ENCODE data around the gene RASA3. TPM values are rescaled to one million over a fixed set of nuclear protein-coding genes. Genes with fewer than 3 reads are reported as not detected.

Gene RASA3
- total and polyA plus RNA-seq, 11 donors: 4.8 to 24.2 (median 9.7) TPM

DNA sequence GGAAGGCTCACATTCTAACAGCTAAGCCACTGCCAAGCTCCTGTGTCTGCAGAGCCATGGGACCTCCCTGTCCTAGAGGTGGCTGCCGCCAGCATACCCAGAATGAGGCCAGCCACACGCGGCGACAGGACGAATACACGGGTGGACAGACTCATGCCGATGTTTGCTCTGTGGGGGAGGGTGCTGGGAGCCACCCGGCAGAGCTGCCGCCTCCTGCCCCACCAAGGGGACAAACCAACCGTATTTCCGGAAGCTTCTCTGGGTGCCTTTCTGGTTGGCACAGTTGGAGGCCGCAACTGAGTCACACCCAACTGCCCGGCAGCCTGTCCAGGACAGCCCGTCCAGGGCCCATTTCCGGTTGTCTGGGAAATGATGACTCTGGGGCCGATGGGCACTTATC, 178.9 kb downstream of the RASA3 start:
- 70 to 94% (median 89%) methylated on average over 6 to 16 of the region's 16 CpGs for WGBS, 4 donors
- H3K27ac ChIP-seq: no peak overlapping the region
- no peak for ATAC-seq
- TF ChIP-seq, protein P1, sequence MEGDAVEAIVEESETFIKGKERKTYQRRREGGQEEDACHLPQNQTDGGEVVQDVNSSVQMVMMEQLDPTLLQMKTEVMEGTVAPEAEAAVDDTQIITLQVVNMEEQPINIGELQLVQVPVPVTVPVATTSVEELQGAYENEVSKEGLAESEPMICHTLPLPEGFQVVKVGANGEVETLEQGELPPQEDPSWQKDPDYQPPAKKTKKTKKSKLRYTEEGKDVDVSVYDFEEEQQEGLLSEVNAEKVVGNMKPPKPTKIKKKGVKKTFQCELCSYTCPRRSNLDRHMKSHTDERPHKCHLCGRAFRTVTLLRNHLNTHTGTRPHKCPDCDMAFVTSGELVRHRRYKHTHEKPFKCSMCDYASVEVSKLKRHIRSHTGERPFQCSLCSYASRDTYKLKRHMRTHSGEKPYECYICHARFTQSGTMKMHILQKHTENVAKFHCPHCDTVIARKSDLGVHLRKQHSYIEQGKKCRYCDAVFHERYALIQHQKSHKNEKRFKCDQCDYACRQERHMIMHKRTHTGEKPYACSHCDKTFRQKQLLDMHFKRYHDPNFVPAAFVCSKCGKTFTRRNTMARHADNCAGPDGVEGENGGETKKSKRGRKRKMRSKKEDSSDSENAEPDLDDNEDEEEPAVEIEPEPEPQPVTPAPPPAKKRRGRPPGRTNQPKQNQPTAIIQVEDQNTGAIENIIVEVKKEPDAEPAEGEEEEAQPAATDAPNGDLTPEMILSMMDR (IDR thresholded peaks at IDR 0.05): no peak
- no peaks in the 10 kb centered on the region for H3K27me3 ChIP-seq
- H3K36me3 ChIP-seq: no peaks in the 10 kb centered on the region
- no peaks in the 10 kb centered on the region for H3K9me3 ChIP-seq
- H3K4me1 ChIP-seq: peaks cover 0 to 13% (median 9%) of the 10 kb centered on the region in 12 donors
- intact Hi-C loops (cut with DNase I): no loop called here
- peak in 3 of 5 donors; percentile 22 to 47 (median 23) for DNase-seq
- H3K4me3 ChIP-seq: no peak overlapping the region

DNA sequence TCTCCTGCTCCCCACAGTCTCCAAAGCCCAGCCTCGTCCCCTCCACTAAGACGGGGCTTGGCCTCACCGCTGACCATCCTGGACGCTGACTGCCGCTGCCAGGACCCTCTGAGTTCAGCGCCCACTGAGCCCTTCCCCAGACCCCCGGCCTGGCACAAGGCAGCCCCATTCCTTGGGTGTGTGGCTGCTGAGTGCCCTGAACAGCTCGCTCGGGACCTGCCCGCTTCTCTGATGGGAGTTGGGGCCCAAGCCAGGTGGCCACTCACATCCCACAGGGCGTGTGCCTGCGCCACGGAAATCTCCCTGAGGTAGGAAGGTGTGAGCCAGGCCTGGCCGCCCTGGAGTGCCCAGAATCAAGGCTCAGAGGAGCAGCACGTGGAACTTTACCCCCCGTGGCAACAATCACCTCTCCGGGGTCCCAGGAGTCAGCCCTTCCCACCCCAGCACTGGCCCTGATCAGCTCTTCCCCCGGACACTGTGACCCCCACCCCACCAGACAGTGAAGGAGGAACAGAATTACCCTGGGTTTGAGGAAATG, 179.4 kb downstream of the RASA3 start:
- H3K4me3 ChIP-seq: no peak overlapping the region

DNA sequence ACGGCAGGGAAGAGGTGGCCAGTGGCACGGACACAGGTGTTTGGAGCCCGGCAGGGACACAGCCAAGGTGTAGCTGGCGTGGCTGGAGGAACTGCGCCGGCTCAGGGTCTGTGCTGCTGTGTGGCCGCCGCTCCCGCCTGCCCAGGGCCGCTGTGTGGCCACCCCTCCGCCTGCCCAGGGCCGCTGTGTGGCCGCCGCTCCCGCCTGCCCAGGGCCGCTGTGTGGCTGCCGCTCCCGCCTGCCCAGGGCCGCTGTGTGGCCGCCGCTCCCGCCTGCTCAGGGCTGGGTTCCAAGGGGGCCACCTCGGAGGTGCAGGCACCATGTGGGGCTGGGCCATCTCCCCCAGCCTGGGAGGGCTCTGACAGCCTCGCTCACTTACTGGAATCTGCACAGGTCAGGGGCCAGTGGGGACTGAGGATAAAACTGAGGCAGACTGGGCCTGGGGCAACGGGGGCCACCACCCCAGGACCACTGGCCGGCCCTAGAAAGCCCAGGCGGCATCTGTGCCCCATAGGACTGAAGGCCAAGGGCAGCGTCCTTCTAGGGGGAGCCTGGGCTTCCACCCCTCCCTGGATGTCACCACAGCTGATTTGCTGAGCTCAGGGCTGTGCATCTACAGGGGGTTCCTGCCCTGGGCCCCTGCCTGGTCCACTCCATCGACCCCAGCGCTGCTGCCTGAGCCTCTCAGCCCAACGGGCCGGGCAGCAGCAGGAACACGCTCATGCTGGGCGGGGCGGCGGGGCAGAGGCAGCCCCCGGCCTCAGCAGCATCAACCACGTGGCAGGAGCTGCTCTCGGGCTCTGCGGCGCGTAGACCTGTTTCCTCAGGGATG, 180.1 kb downstream of the RASA3 start:
- H3K36me3 ChIP-seq: no peaks in the 10 kb centered on the region
- no peak overlapping the region for H3K4me3 ChIP-seq
- H3K9me3 ChIP-seq: no peaks in the 10 kb centered on the region
- no peak overlapping the region for H3K27ac ChIP-seq
- no peak for ATAC-seq
- H3K27me3 ChIP-seq: no peaks in the 10 kb centered on the region
- peaks cover 0 to 14% (median 9%) of the 10 kb centered on the region in 12 donors for H3K4me1 ChIP-seq
- peak in 3 of 5 donors; percentile 23 to 54 (median 26) for DNase-seq
- TF ChIP-seq, protein P1 (IDR thresholded peaks at IDR 0.05): no peak
- TF ChIP-seq POLR2A (IDR thresholded peaks at IDR 0.05): no peak
- intact Hi-C loops (cut with DNase I): no loop called here
- WGBS, 4 donors: 90 to 97% (median 93%) methylated on average over 15 to 42 of the region's 42 CpGs

More for the DNA sequence above, 179.4 kb downstream of the RASA3 start:
- peaks cover 0 to 13% (median 9%) of the 10 kb centered on the region in 12 donors for H3K4me1 ChIP-seq
- H3K27me3 ChIP-seq: no peaks in the 10 kb centered on the region
- ATAC-seq: no peak
- no peak overlapping the region for H3K27ac ChIP-seq
- H3K36me3 ChIP-seq: no peaks in the 10 kb centered on the region
- no peak for TF ChIP-seq POLR2A (IDR thresholded peaks at IDR 0.05)
- TF ChIP-seq, protein P1 (IDR thresholded peaks at IDR 0.05): no peak
- 88 to 95% (median 92%) methylated on average over 14 to 18 of the region's 18 CpGs for whole genome bisulfite sequencing, 4 donors
- intact Hi-C loops (cut with DNase I): no loop called here
- H3K9me3 ChIP-seq: no peaks in the 10 kb centered on the region
- DNase-seq: peak in 3 of 5 donors; percentile 18 to 62 (median 22)
